ACC112 (cell line): Measurements from ENCODE around the gene REELD1.

ENCODE experiments used
- H2AFZ ChIP-seq: fragments of 200-600 bp; sonication (generic); one replicate; pipeline ENCODE4 v1.6.0; 2017; ENCODE audit warnings: antibody characterized with exemption, low read length; ENCODE audit not compliant: unreplicated experiment
- H3K27ac ChIP-seq: fragments of 200-600 bp; sonication (generic); 2 replicates; pipeline ENCODE4 v1.5.1; 2014; ENCODE audit warnings: low read depth, mild to moderate bottlenecking, antibody characterized with exemption, low read length, moderate library complexity
- H3K27me3 ChIP-seq: fragments of 200-600 bp; sonication (generic); 2 replicates; pipeline ENCODE4 v1.6.1; 2014; ENCODE audit warnings: mild to moderate bottlenecking, antibody characterized with exemption, low read length, moderate library complexity, mixed read lengths; ENCODE audit not compliant: insufficient read depth
- H3K36me3 ChIP-seq: fragments of 200-600 bp; sonication (generic); 2 replicates; pipeline ENCODE4 v1.6.1; 2016; ENCODE audit warnings: mild to moderate bottlenecking, antibody characterized with exemption, low read length, moderate library complexity, mixed read lengths; ENCODE audit not compliant: insufficient read depth
- H3K4me1 ChIP-seq: fragments of 200-600 bp; sonication (generic); one replicate; pipeline ENCODE4 v1.6.1; 2016; ENCODE audit warnings: low read length, mixed read lengths; ENCODE audit not compliant: insufficient read depth, unreplicated experiment, control insufficient read depth
- H3K4me3 ChIP-seq: fragments of 200-600 bp; sonication (generic); 2 replicates; pipeline ENCODE4 v1.5.1; 2014; ENCODE audit warnings: mild to moderate bottlenecking, low read depth, low read length
- H3K79me2 ChIP-seq: fragments of 200-600 bp; sonication (generic); one replicate; pipeline ENCODE4 v1.6.0; 2016; ENCODE audit warnings: low read length; ENCODE audit not compliant: control insufficient read depth, unreplicated experiment, insufficient read depth

Gene REELD1

DNA sequence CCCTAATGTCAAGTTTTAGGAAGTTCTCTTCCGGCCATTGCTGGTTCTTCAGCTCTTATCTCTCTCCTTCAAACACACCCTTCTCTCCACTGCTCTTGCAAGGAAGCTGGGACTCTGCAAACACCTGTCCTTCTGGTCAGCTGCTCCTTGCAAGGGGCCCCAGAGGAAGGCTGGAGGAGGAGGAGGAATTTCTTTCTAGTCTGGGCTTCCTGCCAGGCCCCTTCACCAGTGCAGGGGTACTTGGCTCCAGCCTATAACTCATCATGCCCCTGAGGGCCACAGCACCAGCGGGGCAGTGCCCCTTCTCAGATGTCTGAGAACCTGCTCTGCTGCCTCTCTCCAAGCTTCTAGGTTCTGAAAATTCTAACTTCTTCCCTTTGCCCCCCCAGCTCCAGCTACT is 46.7 kb downstream of the REELD1 start:
- Histone ChIP-seq H3K27me3 (no peaks in the 10 kb centered on the region), H3K79me2 (no peaks in the 10 kb centered on the region), H3K36me3 (no peaks in the 10 kb centered on the region), H2AFZ (no peak overlapping the region), H3K4me3 (no peak overlapping the region), H3K4me1 (peaks cover 8% of the 10 kb centered on the region), H3K27ac (no peak overlapping the region)

DNA sequence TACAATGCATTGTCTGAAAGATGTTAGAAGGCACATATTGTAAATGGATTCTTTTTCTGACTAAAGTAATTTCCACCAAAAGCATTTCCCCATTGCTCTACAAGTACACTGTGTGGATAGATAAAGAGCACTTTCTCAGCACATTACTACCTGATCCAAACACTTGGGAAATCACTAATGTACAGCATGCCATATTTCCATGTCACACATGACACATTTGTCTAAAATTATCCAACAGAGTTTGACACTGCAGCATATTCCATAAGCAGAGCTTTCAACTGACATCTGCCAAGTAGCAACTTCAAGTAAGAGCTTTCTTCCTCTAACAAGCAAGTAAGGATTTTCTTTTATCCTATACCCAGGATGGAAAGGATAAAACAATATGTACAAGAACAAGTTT is 49.5 kb downstream of the REELD1 start:
- Histone ChIP-seq H3K27ac (no peak overlapping the region), H3K4me3 (no peak overlapping the region), H3K27me3 (no peaks in the 10 kb centered on the region), H3K4me1 (no peaks in the 10 kb centered on the region), H3K79me2 (no peaks in the 10 kb centered on the region), H2AFZ (no peak overlapping the region), H3K36me3 (no peaks in the 10 kb centered on the region)

DNA sequence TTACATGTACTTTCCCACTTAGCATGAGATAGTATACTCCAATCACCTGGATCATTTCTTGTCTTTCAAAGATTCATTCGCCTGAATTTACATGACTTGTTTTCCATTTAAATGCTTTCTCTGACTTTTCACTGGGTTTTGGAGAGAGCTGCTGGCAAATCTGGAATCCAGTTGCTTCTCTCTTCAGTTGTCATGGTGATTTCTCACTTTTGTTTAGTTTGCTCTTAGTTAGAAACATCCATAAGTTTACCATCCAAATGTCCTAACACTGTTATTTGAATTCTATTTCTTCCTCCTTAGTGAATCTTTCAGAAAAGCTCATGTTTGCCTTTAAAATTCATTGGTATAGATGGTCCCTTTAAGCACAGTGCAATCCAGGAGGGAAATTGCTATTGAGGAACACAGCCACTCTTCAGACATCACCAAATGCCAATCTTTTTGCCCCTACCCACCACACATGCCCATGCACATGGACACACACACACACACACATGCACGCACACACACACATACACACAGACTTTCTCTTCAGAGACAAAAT is 51.7 kb downstream of the REELD1 start:
- H3K36me3 ChIP-seq: no peaks in the 10 kb centered on the region
- H3K27me3 ChIP-seq: no peaks in the 10 kb centered on the region
- no peaks in the 10 kb centered on the region for H3K4me1 ChIP-seq
- no peak overlapping the region for H3K27ac ChIP-seq
- no peak overlapping the region for H2AFZ ChIP-seq
- H3K4me3 ChIP-seq: no peak overlapping the region
- no peaks in the 10 kb centered on the region for H3K79me2 ChIP-seq

DNA sequence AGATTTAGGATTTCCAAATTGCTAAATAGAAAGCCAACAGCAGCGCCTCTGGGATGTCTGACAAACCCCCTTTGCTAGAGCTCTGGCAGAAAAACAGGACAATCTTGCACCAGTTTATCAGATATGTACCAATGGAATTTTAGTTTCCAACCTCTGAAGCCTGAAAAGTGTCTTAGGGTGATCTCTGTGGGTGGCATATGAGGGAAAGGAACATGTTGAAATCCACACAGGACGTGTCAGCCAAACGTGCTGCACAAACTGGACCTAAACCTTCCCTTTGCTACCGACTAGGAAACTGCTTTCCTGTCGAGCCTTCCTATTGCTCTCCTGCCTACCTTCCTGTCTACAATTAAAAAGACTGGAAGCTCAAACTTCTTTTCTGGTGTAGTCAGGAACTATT is 53.5 kb downstream of the REELD1 start:
- Histone ChIP-seq H3K27me3 (no peaks in the 10 kb centered on the region), H2AFZ (no peak overlapping the region), H3K36me3 (no peaks in the 10 kb centered on the region), H3K4me1 (no peaks in the 10 kb centered on the region), H3K4me3 (no peak overlapping the region), H3K79me2 (no peaks in the 10 kb centered on the region), H3K27ac (no peak overlapping the region)

DNA sequence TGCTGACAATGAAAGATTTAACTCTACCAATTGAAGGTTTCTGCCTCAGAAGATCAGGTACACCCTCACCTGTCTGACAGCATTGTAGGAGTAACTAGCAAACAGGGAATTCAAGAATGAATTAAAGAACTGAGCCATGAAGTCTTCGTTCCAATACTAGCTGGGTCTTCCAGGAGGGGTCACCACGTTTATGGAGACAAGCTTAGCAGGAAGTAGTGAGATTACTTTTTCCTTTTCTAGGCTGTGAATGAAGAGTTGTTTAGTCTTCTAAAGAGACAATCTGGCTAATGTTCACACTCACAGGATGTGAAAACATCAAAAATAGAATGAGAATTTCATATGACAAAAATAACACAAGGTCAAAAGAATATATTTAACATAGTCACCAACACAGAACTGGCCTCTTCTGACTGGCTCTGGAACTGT is 54.9 kb downstream of the REELD1 start:
- no peak overlapping the region for H2AFZ ChIP-seq
- H3K36me3 ChIP-seq: no peaks in the 10 kb centered on the region
- no peaks in the 10 kb centered on the region for H3K27me3 ChIP-seq
- no peak overlapping the region for H3K4me3 ChIP-seq
- no peaks in the 10 kb centered on the region for H3K4me1 ChIP-seq
- no peak overlapping the region for H3K27ac ChIP-seq
- H3K79me2 ChIP-seq: no peaks in the 10 kb centered on the region

DNA sequence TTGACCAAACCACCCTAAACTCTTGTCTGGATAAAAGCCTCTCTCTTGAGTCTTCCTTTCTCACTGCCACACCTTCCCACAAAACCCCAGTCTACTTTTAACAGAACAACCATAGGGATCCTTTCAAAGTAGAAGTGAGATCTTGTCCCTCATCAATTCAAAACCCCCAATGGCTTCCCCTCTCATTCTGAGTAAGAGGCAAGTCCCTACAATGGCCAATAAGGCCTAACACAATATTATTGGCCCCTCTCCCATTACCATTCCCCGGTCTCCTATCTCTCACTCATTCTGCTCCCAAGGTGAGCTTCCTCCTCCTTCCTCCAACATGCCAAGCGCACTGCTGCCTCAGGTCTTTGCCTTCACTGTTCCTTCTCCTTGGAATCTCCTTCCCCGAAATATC is 57.1 kb downstream of the REELD1 start:
- Histone ChIP-seq H3K36me3 (no peaks in the 10 kb centered on the region), H3K27me3 (no peaks in the 10 kb centered on the region), H2AFZ (no peak overlapping the region), H3K4me1 (no peaks in the 10 kb centered on the region), H3K27ac (no peak overlapping the region), H3K79me2 (no peaks in the 10 kb centered on the region), H3K4me3 (no peak overlapping the region)

DNA sequence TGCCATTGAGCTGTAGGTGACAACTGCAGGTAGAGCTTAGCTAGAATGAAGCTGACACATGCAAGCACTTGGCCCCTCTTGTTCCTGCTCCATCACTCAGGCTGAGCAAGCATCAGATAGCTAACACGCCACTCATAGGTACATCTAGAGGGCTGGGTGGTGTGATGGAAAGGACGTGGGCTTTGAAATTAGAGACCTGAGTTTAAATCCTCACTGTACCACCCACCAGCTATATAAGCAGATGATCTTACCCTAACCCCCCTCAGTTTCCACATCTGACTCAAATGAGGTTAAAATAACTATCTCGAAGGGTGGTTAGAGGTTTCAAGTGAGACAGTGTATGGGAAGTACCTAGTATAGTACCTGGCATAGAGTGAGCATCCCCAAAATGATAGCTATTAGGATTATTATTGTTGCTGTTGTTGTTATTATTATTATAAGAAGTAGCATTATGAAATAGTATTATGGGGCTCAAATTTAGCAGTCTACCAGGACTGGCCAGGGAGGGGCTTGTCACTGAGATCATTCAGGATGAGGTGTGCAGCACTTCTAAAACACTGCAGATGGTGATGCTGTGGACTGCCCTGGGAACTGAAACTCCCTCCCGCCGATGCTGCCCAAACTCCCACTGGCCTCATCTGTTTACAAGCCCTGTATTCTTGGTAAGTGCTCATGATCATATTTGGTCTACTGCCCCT is 59.0 kb downstream of the REELD1 start:
- no peaks in the 10 kb centered on the region for H3K79me2 ChIP-seq
- H3K27me3 ChIP-seq: no peaks in the 10 kb centered on the region
- no peaks in the 10 kb centered on the region for H3K36me3 ChIP-seq
- no peak overlapping the region for H3K27ac ChIP-seq
- H3K4me1 ChIP-seq: no peaks in the 10 kb centered on the region
- H2AFZ ChIP-seq: no peak overlapping the region
- no peak overlapping the region for H3K4me3 ChIP-seq

DNA sequence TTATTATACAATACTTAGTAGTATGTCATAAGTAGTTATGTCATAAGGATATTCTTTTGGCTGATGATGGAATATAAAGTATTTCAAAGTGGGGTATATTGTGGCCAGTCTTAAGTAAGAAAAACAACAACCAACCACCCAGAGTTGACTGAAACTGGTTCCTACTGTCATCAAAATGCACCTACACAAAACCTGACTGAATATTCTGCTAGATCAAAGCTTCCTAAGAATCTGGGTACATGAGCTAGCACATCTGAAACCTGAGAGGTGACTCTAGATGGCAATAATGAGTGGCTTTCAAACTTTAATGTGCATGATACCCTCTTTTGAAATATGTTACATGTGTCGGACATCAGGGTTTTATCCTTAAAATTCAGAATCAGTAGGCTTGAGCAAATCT is 60.4 kb downstream of the REELD1 start:
- H2AFZ ChIP-seq: no peak overlapping the region
- no peaks in the 10 kb centered on the region for H3K79me2 ChIP-seq
- H3K36me3 ChIP-seq: no peaks in the 10 kb centered on the region
- no peak overlapping the region for H3K27ac ChIP-seq
- H3K4me1 ChIP-seq: no peaks in the 10 kb centered on the region
- no peak overlapping the region for H3K4me3 ChIP-seq
- no peaks in the 10 kb centered on the region for H3K27me3 ChIP-seq

DNA sequence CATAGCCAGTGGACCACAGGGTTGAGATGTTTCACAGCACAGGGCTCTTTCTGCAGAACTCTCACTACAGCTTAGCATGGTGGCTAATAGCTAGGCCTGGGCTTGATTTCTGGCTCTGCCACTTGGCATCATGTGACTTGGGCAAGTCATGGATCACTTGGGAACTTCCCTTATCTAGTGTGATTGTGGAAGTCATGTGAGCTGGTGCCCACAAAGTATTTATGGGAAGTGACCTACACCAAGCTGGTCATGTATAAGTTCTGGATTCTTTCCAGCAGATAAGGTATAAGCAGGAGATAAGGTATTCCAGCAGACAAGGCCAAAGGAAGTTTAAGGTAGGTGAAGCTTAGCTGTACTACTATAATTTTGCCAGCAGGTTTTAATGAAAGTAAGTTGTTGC is 61.0 kb downstream of the REELD1 start:
- H3K4me1 ChIP-seq: no peaks in the 10 kb centered on the region
- no peaks in the 10 kb centered on the region for H3K79me2 ChIP-seq
- no peaks in the 10 kb centered on the region for H3K36me3 ChIP-seq
- no peaks in the 10 kb centered on the region for H3K27me3 ChIP-seq
- H3K4me3 ChIP-seq: no peak overlapping the region
- H2AFZ ChIP-seq: no peak overlapping the region
- H3K27ac ChIP-seq: no peak overlapping the region

DNA sequence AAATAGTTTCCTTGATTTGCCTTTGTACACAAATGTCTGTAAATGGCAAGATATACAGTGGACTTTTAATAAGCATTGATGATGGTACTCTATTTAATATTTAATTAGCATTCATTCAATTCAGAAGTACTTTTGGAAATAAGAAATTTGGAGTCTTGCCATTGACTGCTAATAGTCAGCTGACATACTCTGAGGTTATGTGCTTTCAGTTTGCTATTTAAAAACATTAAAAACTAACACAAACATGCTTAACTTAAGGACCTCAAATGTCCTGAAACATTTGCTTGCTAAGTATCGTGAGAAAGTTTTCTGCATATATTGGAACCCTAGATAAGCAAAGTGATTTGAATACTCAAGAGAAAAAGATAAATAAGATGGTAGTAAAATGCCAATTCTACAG is 64.6 kb downstream of the REELD1 start:
- no peak overlapping the region for H2AFZ ChIP-seq
- H3K4me1 ChIP-seq: no peaks in the 10 kb centered on the region
- no peaks in the 10 kb centered on the region for H3K36me3 ChIP-seq
- no peak overlapping the region for H3K27ac ChIP-seq
- no peaks in the 10 kb centered on the region for H3K27me3 ChIP-seq
- no peak overlapping the region for H3K4me3 ChIP-seq
- no peaks in the 10 kb centered on the region for H3K79me2 ChIP-seq
